ENCODE measurements around the gene ZNF319.
"Not testable (repeated sequence)": the region's sequence is repeated elsewhere in the genome, so short reads cannot be mapped to it uniquely, and the experiment has no call there.

Gene ZNF319

GRCh38 chr16:58021661-58022551 is 21.4 kb upstream of the ZNF319 start:
- DNase-seq (ENCODE audit: low read depth), result no peak

DNA sequence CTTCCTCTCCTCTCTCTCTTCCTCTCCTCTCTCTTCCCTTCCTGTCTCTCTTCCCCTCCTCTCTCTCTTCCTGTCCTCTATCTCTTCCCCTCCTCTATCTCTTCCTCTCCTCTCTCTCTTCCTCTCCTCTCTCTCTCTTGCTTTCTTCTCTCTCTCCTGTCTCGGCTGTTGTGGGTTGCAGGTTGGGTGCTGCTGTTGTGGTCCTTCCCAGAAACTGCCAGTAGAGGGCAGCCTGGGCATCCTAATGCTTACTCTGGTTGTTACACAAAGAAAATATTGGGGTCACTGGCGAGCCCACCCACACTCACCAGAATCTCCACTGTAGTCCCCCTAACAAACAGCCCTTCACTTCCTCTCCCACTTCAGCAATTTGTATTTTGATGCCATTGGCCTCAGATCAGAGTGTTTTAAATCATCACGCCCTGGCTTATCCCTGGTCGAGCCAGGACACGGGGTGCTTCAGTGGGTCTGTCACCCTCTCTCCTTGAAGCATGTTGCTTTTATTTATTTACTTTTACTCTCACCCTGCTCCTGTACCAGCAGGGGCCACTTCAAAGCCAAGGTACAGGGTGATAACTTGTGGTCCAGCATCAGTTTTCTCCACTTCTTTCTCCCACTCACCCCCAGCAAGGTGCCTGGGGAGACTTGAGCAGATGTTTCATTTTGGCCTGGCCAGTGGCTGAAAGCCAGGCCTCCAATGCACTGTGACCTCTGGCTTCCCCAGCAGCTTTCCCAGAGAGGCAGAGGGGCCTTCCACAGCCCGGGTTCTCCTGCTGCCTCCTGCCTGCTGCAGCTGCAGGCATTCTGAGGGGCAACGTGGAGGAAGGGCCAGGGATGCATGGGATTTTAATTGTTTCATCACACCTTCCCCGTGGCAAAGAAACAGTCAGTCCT is 20.4 kb upstream of the ZNF319 start:
- no peak for DNase-seq (ENCODE audit: low read depth)

DNA sequence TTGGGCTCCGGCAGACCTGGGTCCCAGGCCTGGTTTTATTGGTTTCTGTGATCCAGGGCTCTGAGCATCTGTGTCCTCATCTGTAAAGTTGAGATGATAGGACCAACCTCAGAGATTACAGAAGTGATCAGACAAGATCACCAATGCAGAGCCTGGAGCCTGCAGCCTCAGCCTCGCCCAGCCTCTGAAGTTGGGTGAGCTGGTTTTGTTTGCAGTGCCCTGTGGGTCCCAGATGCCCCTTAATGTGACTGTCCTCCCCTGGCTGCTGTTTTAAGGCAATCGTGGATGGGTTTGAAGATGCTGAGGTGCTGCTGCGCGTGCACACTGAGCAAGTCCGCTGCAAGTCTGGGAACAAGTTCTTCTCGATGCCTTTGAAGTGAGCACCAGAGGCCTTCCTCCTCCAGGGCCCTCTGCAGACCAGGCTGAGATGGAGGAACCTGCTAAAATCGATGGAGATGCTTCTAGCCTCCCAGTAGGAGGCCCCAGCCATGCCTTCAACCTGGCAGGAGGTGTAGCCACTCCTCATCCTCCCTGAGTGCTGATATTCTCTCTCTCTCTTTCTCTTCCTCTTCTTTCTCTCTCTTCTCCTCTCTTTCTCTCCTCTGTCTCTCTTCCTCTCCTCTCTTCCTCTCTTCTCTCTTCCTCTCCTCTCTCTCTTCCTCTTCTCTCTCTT is 19.5 kb upstream of the ZNF319 start:
- DNase-seq (ENCODE audit: low read depth), result no peak

DNA sequence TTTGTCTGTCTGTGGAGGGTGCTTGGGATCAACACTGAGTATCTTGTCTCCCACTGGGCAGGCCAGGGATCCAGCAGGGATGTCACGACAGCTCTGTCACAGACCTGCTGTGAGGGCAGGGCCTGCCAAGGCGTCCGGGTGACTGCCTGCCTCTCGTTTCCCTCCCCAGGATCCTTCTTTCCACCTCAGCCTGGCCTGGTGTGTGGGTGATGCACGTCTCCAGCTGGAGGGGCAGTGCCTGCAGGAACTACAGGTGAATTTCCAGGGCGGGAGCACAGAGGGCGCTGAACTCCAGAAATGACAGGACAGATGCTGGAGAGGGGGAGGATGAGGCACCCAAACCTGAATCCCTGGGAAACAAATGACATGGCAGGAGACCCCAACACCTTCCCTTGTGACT is 18.3 kb upstream of the ZNF319 start:
- DNase-seq (ENCODE audit: low read depth), result no peak

DNA sequence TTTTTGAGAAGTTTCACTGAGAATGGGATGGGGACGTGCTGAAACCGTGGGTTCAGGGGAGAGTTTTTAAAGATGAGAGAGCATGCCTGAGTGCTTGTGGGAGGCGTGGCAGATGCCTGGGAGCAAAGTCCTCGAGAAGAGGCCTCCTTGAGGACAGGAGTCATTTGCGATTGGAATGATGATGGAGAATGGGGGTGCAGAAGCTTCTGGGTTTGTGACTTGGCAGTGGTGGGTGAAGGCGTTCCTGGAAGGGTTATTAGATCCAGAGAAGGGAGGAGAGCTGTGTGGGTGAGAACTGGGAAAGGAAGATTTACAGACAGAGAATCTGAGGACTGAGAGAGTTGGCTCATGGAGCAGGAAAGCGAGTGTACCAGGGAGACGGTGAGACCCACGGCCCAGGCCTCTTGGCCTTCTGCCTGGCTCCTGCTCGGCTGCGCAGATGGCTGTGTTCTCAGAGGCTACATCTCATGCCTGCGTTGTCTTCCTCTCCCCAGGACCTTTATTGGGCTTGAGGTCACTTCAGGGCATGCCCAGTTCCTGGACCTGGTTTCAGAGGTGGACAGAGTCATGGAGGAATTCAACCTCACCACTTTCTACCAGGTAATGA is 16.5 kb upstream of the ZNF319 start:
- DNase-seq (ENCODE audit: low read depth), result no peak

DNA sequence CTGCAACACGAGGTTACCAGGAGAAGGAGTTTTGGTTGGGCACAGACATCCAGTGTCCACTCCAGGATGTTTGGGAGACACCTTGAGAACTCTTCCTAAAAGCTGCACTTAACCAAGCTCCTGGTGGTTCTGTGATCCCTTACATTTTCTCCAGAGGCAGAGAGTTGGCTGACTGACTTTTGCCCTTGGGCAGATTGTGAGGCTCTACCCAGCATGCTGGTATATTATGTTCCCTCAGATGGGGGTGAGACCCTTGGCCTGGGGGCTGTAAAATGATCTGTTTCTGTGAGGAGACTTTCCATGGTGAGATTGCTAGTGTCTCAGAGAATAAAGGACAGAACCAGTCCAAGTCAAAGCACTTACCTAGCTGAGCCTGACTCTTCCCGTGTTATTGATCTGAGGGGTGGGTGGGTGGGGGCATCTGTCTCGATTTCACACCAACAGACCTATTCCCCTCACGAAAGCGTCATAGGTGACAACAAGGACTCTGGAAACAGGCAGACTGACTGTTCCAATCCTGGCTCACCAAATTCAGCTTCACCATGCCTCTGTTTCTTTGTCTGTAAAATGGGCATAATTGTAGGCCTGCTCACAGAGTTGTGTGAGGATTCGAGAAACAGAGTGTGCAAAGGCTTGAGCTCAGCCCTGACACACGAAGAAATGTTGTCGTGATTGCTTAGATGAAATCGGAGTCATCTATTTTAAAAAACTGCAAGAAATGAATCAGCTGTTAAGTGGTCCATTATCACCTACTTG is 12.9 kb upstream of the ZNF319 start:
- no peak for DNase-seq (ENCODE audit: low read depth)

DNA sequence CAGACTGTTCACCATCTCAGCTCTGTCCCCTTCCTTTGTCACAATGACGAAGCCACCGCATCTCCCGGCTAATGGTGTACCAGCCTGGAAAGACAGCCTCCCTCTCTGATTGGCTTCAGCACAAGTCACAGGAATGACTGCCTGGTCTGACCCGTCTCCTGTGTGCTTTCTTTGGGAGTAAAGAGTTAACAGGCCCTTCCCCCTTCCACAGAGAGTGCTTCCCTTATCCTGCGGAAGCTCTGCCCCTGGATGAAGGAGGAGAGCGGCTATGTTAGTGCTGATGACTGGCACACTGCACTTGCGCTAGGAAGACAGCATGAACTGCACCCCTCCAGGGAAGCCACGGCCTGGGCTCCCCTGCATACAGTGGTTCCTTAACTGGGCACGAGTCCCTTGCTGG is 12.0 kb upstream of the ZNF319 start:
- no peak for DNase-seq (ENCODE audit: low read depth)

DNA sequence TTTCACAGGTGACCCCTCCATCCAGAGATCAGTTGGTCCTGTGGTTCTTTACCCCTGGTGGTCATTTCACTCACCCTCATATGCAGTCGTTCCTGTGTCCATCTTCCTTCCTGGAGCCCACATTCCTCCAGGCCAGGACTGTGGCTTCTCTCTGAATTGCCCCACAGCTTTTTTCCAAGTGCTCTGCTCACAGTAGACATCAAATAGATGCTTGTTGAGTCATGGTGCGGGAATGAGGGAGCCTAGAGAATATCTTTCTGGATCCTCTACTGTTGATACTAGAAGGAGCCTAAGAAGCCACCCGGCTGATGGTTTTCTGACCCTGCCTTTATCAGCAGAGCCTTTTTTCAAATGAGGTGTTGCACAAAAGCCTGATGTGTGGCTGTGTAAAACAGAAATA is 11.2 kb upstream of the ZNF319 start:
- DNase-seq (ENCODE audit: low read depth), result no peak

- DNase-seq (ENCODE audit: low read depth), result no peak
Measured at GRCh38 chr16:58010886-58011285, 10.4 kb upstream of the ZNF319 start.

- no peak for DNase-seq (ENCODE audit: low read depth)
Measured at GRCh38 chr16:58009856-58010416, 9.5 kb upstream of the ZNF319 start.

DNA sequence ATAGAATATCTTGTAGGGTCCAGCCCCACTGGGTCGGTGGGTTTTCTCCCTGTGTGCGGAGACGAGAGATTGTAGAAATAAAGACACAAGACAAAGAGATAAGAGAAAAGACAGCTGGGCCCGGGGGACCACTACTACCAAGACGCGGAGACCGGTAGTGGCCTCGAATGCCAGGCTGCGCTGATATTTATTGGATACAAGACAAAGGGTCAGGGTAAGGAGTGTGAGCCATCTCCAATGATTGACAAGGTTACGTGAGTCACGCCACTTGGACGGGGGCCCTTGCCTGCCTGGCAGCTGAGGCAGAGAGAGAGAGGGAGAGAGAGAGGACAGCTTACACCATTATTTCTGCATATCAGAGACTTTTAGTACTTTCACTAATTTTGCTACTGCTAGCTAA is 4.3 kb upstream of the ZNF319 start:
- DNase-seq (ENCODE audit: low read depth), result not testable (repeated sequence)

DNA sequence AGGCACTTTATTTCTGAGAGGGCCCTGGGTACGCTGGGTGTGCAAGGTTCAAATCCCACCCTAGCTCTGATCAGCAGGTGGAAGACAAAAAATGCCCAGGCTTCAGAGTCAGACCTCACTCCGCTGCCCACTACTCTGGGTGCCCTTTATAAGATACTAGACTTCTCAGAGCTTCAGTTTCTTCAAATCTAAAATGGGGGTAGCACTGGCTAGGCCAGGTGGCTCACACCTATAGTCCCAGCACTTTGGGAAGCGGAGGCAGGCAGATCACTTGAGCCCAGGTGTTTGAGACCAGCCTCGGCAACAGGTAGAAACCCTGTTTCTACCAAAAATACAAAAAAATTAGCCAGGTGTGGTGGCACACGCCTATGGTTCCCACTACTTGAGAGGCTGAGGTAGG is 2.5 kb upstream of the ZNF319 start:
- DNase-seq (ENCODE audit: low read depth), result no peak

DNA sequence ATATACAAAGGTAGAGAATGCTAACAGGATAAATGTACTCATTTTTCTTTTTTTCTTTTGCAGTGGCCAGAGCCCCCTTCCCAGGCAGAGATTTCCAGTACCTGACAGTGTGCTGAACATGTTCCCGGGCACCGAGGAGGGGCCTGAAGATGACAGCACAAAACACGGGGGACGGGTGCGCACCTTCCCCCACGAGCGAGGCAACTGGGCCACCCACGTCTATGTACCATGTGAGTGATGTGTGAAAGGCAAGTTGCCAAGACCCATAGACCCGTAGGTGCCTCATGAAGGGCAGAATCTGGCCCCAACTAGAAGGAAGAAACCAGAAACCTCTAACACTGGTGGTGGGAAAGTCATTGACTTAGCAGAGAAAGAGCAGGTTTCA is 1.9 kb upstream of the ZNF319 start:
- DNase-seq (ENCODE audit: low read depth), result no peak

GRCh38 chr16:58001781-58002415 is 1.4 kb upstream of the ZNF319 start:
- no peak for DNase-seq (ENCODE audit: low read depth)

DNA sequence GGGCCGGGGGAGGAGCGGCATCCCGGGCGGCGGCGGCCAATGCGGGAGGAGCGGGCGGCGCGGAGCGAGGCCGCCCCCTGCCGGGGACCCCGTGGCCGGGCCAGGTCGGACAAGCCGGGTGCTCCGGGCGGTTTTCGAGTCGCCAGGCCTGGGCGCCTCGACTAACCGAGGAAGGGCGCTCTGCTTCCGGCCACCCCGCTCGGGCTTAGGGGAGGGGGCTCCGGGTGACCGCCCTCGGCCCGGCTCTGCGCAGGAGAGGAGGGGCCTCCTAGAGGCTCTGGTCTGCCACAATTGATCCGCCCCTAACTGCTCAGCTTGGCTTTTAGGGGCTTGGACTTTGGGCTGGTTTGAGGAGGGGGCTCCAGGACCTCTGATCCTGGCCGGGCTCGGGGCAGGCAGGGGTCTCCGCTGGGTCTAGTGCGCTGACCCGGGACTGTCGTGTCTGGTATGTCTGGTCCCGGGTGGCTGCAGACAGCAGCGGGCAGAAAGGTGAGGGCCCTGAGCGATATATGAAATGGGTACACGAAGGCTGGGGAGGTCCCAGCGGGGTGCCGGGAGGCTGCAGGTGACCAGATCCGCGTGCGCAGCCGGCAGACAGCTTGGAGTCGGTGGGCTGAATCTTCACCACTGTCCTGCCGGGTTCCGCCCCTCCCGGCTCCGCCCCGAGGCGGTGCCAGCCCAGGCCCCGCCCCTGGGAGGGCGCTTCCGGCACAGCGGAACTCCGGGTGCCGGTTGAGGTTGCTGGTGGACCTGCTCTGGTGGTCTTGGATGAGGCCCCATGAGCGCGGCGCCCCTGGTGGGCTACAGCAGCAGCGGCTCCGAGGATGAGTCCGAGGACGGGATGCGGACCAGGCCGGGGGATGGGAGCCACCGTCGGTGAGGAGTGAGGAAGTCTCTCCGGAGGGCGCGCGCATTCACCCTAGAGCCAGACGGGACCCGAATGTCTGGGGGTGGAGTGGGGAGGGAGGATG is 519 bp upstream of the ZNF319 start, which contains the start of gene USB1:
Gene USB1, plus strand, starts transcription at position 702 of the 971 bp plus-strand sequence. Its CDS starts 77 bp downstream, at position 779.
- DNase-seq (ENCODE audit: low read depth), result peak; percentile 78

DNA sequence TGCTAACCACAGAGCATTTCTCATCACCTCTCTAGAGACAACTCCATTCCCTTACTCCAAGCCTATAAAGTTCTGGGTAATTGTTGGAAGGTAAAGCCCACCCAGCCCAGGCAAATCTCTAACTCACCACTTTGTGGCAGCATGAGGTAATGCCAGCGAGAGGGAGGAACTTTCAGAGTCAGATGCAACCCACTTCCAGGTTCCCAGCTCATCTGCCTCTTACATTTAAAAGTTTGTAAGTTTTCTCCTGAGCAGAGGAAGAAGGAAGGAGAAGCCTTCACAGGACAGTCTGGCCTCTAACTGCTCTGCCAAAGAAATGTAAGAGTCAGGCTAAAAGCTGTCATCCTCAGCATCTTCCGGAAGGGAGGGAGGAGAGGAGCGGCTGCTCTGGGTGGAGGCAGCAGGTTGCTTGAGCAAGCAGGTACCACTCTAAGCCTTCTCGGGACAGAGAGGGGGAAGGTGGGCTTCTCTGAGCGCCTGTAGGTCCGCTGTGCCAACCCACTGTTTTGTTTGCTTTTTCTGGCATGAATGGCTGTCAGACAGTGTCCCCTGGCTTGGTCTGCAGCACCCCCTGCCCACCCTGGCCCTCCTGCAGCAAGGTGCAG is 1.0 kb downstream of the ZNF319 start:
- no peak for DNase-seq (ENCODE audit: low read depth)

- no peak for DNase-seq (ENCODE audit: low read depth)
Measured at GRCh38 chr16:57998992-57999365, 1.5 kb downstream of the ZNF319 start.

GRCh38 chr16:57998486-57998885 is 2.0 kb downstream of the ZNF319 start:
- peak; percentile 33 for DNase-seq (ENCODE audit: low read depth)
